ENCODE measurements around the gene ADGRV1. TPM values are rescaled to one million over a fixed set of nuclear protein-coding genes. Genes with fewer than 3 reads are reported as not detected.
"Not testable (repeated sequence)": the region's sequence is repeated elsewhere in the genome, so short reads cannot be mapped to it uniquely, and the experiment has no call there.

ADGRV1 gene
- polyA plus RNA-seq, 1 donor: 1.1 TPM

DNA sequence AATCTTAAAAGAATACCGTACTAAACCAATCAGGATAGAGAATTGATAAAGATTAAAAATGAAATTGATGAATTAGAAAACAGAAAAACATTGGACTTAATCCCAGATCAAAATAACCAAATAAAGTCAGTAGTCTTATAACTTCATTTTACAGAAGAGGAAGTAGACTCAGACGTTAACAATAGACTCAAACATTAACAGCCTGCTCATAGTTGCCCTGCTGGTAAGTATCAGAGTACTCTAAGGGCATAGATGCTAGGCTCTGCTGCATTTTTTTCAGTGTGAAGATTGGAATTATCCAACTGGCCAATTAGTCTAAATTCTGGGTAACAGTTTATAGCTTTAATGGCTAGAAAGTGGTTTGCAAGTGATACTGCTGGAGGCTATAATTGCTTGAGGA, 42.9 kb downstream of the ADGRV1 start:
- no peak for DNase-seq

DNA sequence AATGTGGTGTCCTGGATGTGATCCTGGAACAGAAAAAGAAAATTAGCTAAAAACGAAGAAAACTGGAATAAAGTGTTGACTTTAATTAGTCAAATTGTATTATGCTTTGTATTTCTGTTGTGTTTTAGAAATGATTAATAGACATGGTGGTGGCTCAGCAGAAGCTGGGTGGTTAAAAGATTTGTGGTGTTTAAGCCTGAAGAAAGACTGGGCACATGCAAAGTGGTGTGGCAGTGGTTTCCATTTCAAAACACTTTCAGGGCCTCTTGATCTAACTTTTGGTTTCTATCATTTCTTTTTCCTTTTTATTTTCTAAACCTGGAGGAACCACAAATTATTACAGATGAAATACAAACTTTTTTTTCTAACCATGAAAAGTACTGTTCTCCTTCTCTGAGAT, 44.1 kb downstream of the ADGRV1 start:
- no peak for DNase-seq

DNA sequence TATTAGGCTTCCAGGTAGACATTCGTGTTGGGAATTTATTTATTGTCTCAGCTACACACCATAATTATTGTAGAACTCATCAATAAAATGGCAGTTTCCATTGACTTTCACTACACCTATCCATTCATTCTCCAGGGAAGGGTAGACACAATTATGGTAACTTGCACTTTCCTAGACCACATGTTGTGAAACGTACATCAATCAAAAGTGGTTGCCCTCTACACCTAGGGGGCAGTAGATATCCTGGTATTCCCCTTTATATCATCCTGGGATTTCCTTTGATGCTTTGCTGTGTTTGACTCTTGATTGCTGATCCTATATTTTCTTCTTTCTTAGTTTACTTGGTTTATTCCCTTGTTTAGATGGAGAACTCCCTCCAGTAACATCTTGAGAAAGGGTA, 47.9 kb downstream of the ADGRV1 start:
- no peak for DNase-seq

DNA sequence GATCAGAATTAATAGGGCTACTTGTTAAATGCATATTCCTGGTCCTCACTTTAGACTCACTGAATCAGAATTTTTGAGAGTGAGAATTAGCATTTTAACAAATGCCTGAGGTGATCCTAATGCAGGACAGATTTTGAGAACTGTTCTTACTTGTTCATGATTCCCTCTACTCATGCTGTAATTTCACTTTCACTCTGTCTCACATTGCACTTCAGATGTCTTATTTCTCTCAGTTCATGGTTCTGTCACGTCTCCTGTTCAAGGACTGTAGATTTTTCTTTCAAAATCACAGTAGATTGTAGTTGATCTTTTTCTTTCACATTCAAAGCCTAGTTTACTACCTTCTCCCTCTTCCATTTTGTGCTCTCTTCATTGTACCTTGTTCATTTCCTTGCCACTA, 54.3 kb downstream of the ADGRV1 start:
- DNase-seq: no peak

DNA sequence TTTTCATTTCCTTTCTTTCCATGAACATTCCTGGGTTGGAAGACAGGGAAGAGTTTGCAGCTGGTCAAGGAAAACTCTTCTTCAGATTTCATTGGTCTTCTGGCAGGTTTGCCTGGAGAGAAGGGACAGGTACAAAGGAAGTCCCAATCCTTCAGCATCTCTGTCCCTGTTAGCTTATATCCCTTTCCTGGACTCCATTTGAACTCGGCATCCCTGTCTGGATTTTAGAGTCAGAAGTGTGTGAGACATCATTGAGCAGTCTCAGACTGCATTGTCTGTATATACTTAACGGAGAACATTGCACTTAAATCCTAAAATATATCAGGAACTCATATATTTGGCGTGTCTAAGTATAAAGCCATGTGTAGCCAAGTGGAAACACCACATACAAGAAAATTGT, 54.9 kb downstream of the ADGRV1 start:
- no peak for DNase-seq

DNA sequence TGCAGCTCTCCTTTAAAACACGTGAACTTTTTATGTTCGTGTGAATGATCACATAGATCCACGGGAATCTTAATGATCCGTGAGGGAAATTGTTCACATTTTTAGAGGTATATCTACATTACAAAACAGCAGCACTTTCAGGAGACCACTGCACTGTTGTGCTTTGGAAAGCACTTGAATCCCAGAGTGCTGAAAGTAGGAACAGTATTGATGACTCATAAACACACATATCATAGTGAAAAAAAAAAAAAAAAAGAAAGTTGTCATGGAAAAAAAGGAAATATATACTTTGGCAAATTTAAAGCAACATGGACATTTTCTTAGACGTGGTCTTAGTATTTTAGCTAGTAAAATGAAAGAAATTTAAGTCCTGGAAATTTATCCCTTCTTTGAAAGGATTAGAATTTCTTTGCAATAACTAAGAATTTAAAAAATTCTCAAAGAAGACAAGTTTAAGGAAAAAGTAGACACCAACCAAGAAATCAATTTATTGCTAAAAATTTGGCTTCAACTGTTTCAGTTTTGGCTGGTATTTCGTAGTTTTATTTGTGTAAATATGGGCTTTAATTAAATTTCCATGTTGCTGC, 55.4 kb downstream of the ADGRV1 start:
- DNase-seq: no peak

DNA sequence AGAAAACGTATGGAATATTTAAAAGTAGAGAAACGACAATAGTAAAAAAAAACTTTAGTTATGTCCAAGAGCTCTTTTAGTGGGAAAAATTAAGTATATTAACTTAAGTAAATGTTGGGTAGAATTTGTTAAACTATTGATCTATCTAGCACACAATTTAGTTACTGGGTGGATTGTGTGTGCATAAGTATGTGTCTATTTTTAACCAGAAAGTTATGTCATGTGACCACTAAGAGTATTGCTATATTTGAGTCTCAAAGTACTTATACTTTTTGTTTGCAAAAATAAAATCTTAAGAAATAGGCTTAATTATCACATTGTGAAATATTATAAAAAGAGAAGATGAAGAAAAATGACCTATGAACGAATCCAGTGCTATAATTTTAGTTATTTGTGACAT, 56.8 kb downstream of the ADGRV1 start:
- DNase-seq: no peak

DNA sequence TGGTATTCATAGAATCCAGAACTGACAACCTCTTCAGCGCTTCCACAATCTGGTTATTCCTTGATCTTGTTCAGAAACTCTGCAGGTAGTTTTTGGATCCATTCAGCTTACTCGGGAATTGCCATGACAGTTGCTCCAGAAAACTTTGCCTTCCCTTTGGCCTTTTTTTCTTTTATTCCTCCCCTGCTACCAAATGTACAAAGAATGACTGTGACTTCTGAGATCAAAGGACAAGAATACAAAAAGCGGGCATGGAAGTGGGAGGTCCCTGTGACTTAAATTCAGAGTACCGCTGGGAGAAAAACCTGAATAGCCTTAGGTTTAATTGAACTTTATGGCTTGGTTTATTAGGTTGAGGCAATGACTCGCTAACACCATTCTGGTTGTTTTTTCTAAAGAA, 59.5 kb downstream of the ADGRV1 start:
- no peak for DNase-seq

DNA sequence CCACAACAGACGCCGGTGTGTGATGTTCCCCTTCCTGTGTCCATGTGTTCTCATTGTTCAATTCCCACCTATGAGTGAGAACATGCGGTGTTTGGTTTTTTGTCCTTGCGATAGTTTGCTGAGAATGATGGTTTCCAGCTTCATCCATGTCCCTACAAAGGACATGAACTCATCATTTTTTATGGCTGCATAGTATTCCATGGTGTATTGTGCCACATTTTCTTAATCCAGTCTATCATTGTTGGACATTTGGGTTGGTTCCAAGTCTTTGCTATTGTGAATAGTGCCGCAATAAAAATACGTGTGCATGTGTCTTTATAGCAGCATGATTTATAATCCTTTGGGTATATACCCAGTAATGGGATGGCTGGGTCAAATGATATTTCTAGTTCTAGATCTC, 61.2 kb downstream of the ADGRV1 start:
- DNase-seq: not testable (repeated sequence)

DNA sequence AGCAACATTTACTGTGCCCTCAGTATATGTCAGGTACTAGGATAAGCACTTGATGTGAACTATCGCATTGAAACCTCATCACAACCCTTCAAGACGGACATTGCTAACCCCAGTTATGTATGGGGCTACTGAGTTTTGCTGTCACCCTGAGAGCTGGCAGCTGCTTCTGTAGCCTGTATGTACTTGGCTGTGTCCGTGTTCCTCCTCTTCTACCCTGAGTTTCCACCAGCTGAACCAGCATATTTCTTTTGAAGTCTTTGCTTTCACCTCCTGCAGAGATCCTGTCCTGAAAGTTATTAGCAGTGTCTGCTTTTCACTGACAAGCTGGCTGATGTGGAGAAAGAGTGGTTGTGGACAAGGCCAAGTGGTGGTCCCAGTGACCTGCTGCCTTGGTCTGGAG, 63.3 kb downstream of the ADGRV1 start:
- DNase-seq: no peak

DNA sequence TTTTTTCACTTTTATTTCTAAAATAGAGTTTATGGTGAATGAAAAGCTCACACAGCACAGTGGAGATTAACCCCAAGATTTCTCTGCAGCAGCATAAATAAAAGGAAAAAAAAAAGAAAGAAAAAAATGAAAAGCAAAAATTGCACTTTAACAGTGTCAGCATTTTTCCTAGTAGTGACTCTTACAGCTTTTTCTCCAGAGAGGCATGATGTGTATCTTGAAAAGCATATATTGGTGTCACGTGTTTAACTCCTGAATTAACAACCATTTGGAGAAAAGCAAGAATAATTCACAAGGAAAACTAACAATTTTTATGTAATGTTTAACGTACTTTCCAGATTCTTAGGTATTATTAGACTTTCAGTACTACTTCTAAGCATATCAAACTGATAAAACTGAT, 67.9 kb downstream of the ADGRV1 start:
- DNase-seq: no peak

DNA sequence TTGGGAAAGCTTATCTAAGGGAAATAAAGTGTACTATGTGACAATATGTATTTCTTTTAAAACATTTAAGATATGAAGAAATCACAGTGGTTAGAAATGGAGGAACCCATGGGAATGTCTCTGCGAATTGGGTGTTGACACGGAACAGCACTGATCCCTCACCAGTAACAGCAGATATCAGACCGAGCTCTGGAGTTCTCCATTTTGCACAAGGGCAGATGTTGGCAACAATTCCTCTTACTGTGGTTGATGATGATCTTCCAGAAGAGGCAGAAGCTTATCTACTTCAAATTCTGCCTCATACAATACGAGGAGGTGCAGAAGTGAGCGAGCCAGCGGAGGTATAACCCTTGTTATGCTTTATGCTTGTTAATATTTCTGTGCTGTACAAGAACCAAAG, 69.9 kb downstream of the ADGRV1 start:
- no peak for DNase-seq

DNA sequence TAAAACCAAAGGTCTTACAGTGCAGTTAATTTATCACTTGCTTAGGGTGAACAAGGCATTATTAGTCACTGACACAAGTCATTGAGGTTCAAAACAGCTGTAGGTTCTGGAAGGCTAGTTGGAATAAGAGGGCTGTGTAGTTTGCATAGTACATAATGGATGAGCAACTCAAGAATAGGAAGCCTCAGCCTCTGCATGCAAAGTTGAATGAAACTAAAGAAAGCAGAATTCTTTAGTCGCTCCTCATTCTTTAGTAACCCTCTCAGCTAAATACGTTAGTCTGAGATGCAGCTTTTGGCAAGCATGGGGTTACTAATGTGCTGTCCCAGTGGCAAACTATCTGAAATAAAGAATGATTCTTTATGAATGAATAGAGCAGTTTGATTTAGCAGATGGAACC, 74.2 kb downstream of the ADGRV1 start:
- no peak for DNase-seq

DNA sequence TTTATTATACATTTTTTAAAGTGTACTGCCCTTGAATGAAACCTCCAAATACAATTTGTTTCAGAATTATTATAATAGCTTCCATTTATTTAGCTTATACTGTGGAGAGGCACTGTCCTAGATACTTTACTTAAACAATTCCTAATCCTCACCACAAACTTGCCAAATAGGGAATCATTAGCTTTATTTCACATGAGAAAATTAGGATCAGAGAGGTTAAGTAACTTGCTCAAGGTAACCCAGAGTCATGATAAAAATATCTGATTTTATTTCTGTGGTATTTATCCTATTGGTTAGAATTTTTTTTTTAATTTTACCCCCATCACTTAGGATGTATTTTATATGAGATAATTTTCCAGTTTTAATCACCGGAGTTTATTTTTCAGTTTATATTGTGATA, 78.4 kb downstream of the ADGRV1 start:
- no peak for DNase-seq

DNA sequence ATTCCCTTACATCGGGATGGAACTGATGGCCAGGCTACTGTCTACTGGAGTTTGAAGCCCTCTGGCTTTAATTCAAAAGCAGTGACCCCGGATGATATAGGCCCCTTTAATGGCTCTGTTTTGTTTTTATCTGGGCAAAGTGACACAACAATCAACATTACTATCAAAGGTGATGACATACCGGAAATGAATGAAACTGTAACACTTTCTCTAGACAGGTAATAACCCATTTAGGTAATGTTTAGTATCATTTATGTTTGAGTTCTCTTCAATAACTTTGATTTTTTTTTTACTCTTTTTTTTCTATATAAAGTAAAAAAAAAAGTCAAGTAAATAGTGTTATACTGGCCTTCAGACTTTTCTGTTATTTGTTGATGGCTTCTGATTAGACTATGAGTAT, 79.1 kb downstream of the ADGRV1 start:
- no peak for DNase-seq

DNA sequence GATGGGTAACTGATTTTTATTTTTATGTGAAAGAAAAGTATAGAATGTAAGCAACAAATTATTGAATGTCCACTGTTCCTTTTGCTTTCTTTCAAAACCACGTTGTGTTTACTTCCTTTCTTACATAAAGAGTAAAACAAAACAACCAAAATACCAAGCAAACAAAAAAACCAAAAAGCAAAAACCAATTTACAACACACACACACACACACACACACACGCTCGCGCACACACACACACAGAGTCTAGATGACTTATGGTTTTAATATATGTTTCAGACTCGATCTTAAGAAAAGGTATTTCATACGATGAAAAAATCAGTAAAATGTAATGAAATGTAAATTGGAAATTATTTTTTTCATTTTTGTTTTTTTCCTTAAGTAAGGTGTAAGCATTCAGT, 80.3 kb downstream of the ADGRV1 start:
- no peak for DNase-seq

DNA sequence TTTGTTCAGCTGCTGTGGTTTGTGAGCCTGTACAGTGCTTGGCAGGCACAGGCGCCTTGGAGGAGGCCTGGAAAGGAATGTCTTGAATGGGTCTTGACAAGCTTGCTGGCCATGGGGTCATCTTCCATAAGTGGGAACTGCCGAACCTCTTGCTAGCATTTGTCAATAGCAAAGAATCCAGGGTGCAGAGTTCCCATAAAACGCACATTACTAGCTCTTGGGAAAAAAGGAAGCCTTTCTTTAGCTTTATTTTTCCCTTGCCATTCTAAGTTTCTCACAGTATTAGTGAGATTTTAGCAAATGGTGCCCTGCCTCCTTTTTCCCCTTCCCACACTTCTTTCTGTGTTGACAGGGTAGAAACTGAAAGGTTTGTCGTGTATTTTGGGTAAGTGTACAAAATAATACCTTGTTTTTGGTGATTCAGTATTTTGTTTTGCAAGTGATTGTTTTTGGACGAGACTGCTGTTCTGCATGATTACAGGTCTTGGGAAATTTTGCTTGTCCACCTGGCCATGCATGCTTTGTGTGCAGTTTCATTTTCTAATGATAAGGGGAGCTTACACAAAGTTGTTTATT, 82.0 kb downstream of the ADGRV1 start:
- DNase-seq: no peak

DNA sequence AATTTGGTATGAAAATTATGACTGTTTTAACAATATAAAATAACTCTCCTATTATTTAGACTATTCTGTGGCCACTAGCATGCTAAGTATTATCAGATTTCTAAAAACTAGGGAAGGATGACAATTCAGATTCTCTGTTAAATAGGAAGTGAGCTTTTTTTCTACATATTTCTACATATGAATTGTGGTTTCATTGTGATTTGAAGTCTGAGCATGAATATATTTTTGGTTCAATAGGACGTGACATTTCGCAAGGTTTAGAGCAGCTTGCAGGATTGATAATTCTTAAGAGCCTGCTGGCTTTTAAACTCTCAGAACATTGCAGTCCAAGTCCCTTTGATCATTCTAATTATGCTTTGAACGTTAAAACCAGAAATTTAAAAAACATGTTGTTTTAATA, 82.9 kb downstream of the ADGRV1 start:
- DNase-seq: no peak

DNA sequence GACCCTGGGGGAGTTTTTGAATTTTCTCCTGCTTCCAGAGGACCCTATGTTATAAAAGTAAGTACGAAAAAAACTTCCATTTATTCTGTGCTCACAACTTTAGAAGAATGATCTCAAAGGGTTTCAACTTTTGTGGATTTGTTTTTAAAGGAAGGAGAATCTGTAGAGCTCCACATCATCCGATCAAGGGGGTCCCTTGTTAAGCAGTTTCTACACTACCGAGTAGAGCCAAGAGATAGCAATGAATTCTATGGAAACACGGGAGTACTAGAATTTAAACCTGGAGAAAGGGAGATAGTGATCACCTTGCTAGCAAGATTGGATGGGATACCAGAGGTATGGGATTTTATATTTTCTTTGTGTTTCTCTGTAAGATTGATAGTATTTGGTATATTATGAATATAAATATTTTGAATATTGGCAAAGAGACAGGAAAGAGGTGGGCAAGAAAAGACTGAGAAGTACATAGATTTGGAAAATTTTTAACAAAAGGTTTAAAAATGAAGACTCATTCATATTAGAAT, 84.2 kb downstream of the ADGRV1 start:
- no peak for DNase-seq

DNA sequence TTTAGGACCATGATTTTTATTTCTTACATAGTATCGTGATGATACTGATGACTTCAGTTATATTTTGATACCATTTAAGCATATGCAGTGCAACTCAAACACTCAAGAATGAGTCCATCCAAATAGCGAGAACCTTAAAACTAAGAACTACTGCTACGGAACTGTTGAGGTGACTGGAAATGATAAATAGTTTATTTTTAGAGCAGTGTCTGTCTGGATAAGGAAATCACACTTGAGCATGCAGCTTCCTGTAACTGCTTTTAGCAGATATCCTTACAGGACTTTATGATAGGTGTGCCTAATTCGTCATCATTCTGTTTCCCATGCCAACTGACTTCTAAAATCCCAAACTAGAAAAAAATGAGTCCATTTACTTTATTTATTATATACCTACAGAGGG, 85.5 kb downstream of the ADGRV1 start:
- no peak for DNase-seq

DNA sequence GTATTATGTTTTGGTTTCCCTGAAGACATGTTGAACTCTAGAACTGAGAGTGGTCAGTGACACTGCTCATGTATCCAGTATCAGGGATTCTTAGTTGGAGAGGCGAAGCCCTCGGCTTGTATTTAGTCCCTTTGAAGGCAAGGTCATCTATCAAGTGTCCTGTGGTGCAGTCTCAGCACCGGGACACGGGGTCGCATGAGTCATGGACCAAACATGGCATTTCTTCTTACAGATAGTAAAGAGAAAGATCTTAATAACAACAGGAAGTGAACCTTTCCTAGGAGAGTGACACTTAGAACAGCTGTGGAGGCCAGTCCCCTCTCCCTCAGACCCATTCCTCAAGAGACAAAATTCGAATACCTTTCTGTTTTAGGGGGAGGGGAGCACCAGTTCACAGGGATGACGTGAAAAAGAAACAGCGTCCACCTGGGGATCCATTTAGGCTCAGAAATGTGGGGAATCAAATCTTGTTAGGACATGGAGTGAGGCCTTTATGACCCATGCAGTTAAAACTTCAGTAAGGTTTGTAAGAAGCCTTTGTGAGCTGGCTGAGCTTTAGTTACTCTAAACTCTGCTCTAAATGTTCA, 86.5 kb downstream of the ADGRV1 start:
- DNase-seq: no peak

DNA sequence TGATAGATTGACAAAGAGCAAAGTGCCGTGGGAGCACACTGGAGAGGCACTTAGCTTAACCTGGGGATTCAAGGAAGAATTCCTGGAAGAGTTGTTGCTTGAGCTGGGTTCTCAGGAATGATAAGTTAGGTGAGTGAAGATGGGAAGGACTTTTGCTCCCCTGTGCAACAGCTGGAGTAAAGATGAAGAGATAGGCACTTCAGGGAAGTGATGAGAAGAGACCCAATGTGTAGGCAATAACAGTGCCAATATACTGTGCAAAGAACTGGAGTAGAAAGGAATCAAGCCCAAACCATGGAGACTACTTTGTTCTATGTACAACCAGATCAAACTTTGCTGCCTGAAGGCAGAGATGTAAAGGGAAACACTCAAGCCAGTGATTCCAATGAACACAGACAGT, 92.2 kb downstream of the ADGRV1 start:
- no peak for DNase-seq

DNA sequence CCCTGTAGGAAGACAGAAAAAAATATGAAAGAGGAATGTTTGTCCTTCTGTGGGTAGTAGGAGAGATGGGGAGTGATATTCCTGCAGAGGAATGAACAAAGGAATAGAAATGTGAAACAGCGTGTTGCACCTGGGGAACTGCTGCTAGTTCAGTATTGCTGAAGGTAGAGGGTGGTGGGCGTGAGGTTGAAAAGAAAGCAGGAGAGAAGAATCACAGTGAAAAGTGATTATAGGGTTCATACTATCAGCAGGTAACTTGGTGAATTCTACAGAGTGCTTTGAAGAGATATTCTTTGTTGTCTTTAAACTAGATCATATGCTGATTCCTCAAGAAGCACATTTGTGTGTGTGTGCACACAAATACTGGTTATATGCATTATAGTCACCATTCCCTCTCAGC, 95.6 kb downstream of the ADGRV1 start:
- no peak for DNase-seq

DNA sequence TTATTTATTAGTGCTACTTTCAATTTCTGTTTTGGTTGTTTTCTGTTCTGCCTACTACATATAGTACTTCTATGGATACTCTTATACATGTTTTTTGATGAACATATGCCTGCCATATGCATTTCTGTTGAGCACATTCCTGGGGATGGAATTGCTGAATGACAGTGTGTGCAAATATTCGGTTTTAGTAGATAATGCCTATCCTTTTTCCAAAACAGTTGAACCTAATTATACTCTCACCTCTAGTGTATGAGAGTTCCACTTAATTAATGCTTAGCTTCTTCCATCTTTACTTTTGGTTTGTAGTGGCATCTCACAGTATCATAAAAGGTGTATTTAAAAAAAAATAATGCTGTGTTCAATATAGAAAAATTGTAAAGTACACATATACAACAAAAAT, 96.8 kb downstream of the ADGRV1 start:
- no peak for DNase-seq

DNA sequence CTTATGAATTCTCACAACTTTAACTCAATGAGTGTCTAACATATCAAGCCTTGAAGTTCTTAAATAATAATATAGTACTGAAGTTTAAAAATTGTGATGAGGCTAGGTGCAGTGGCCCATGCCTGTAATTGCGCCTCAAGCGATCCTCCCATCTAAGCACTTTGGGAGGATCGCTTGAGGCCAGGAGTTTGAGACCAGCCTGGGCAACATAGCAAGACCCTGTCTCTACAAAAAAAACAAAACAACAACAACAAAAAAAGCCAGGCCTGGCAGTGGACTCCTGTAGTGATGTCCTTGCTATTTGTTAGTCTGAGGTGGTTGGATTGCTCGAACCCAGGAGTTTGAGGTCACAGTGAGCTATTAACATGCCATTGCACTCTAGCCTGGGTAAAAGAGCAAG, 98.4 kb downstream of the ADGRV1 start:
- DNase-seq: no peak
